Measurements from ENCODE around the gene SNCB.

The SNCB gene

DNA sequence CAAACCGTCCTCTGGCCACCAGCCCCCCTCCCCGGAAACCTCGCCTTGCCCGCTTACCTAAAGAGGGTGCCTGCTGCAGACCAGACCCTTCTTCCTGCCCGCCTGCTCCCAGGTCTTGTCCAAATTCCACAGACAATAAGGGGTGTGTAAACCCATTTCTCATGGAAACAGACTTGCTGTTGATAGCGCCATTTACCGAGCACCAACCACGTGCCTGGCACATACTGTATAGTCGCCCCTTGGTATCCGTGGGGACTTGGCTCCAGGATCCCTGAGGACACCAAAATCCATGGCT, 56.1 kb downstream of the SNCB start:
- peaks cover 0 to 8% (median 0%) of the 10 kb centered on the region in 11 experiments; a peak in 1 of 22 replicates for H4K20me1 ChIP-seq
- TF ChIP-seq Cebpa-rat (IDR thresholded peaks at IDR 0.05) = no peak
- H3K4me2 ChIP-seq = no peak overlapping the region
- no peaks in the 10 kb centered on the region for H3K27me3 ChIP-seq
- no peak overlapping the region for H3K4me3 ChIP-seq
- H3K9ac ChIP-seq = no peak overlapping the region
- H3K36me3 ChIP-seq = no peaks in the 10 kb centered on the region
- H3K9me3 ChIP-seq (replicated peaks in 1 of 11) = no peaks in the 10 kb centered on the region
- H3K27ac ChIP-seq = no peak overlapping the region
- peaks cover 0 to 24% (median 15%) of the 10 kb centered on the region in 10 experiments; a peak in 12 of 20 replicates for H3K4me1 ChIP-seq

DNA sequence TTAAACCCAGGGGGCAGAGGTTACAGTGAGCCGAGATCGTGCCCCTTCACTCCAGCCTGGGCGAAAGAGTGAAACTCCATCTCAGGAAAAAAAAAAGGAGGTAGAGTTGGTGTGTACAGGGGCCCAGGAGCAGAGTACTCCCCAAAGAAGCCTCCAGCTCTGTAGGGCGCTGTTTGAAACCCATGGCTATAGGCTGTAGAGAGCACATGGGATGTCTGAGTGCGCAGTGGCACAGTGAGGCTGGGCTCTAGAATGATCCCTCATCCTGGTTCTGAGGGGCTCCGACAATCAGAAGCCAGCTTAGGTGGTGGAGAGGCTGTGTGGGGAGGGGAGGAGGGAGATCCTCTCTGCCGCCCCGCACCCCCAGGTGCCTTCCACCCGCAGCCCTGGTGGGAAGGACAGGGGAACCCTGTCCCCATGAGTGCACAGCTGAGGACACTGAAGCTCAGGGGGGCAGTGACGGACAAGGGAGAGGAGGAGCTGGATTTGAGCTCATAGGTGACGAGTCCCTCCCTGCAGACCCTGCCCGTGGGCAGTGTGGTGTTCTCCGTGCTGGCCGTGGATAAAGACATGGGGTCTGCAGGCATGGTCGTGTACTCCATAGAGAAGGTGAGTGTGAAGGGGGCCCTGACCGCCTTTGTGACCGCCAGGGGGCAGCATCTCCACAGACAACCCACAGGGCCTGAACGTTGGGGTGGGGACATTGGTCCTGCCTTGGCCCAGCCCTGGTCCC, 56.6 kb downstream of the SNCB start:
- Histone ChIP-seq H3K4me1 (peaks cover 0 to 24% (median 15%) of the 10 kb centered on the region in 10 experiments; a peak in 12 of 20 replicates), H3K27ac (no peak overlapping the region), H3K9me3 (replicated peaks in 1 of 11) (no peaks in the 10 kb centered on the region), H3K9ac (no peak overlapping the region), H3K27me3 (no peaks in the 10 kb centered on the region), H3K4me3 (no peak overlapping the region), H4K20me1 (peaks cover 0 to 8% (median 0%) of the 10 kb centered on the region in 11 experiments; a peak in 1 of 22 replicates), H3K4me2 (no peak overlapping the region), H3K36me3 (no peaks in the 10 kb centered on the region)
- TF ChIP-seq Cebpa-rat (IDR thresholded peaks at IDR 0.05) = no peak

Data from BLaER1 treated with 17β-estradiol and CSF1 and Interleukin-3, amounts not matched to agents 10 nM and 100 nM (cell line).